ENCODE results near the gene FANCE. TPM values are rescaled to one million over a fixed set of nuclear protein-coding genes. Genes with fewer than 3 reads are reported as not detected.

The FANCE gene
- total and polyA plus RNA-seq, 9 of the 15 experiments (the other 6 are each of a cell fraction or from before 2014, with no cell fraction given), result 5.7 to 30.2 (median 17.0) TPM

DNA sequence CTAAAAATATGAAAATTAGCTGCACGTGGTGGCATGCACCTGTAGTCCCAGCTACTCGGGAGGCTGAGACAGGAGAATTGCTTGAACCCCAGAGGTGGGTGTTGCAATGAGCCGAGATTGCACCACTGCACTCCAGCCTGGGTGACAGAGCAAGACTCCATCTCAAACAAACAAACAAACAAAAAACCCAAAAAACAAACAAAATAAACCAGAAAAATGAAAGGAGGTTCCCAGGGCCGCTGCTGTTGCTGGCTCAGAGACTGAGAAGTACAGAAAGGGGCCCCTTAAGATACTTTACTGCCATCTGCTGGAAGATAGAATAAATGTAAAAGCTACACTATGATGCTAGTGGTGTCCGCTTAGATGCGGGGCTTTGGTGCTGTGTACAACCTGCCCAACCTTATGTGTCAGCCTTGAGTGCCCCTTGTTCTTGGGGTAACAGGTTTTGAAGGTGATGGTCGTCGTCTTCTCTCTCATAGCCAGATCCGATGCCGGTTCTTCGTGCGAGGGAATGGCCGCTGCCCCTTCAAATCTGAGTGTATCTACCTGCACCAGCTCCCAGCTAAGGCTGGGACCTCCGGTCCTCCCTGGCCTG lies 2.8 kb upstream of the FANCE start (continued):
- TF ChIP-seq, protein P1, sequence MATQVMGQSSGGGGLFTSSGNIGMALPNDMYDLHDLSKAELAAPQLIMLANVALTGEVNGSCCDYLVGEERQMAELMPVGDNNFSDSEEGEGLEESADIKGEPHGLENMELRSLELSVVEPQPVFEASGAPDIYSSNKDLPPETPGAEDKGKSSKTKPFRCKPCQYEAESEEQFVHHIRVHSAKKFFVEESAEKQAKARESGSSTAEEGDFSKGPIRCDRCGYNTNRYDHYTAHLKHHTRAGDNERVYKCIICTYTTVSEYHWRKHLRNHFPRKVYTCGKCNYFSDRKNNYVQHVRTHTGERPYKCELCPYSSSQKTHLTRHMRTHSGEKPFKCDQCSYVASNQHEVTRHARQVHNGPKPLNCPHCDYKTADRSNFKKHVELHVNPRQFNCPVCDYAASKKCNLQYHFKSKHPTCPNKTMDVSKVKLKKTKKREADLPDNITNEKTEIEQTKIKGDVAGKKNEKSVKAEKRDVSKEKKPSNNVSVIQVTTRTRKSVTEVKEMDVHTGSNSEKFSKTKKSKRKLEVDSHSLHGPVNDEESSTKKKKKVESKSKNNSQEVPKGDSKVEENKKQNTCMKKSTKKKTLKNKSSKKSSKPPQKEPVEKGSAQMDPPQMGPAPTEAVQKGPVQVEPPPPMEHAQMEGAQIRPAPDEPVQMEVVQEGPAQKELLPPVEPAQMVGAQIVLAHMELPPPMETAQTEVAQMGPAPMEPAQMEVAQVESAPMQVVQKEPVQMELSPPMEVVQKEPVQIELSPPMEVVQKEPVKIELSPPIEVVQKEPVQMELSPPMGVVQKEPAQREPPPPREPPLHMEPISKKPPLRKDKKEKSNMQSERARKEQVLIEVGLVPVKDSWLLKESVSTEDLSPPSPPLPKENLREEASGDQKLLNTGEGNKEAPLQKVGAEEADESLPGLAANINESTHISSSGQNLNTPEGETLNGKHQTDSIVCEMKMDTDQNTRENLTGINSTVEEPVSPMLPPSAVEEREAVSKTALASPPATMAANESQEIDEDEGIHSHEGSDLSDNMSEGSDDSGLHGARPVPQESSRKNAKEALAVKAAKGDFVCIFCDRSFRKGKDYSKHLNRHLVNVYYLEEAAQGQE (IDR thresholded peaks at IDR 0.05; ENCODE audit: borderline replicate concordance), result peak; percentile 93
- TF ChIP-seq, protein P1 (CRISPR knock-in tag; IDR thresholded peaks at IDR 0.05; ENCODE audit: low read depth), result no peak
- peak; percentile 94 for TF ChIP-seq ARID2 (IDR thresholded peaks at IDR 0.05)
- TF ChIP-seq SRF (CRISPR knock-in tag; IDR thresholded peaks at IDR 0.05), result peak in 1 of 2 experiments; percentile 31; a peak in 1 of 4 replicates
- TF ChIP-seq, protein P2, sequence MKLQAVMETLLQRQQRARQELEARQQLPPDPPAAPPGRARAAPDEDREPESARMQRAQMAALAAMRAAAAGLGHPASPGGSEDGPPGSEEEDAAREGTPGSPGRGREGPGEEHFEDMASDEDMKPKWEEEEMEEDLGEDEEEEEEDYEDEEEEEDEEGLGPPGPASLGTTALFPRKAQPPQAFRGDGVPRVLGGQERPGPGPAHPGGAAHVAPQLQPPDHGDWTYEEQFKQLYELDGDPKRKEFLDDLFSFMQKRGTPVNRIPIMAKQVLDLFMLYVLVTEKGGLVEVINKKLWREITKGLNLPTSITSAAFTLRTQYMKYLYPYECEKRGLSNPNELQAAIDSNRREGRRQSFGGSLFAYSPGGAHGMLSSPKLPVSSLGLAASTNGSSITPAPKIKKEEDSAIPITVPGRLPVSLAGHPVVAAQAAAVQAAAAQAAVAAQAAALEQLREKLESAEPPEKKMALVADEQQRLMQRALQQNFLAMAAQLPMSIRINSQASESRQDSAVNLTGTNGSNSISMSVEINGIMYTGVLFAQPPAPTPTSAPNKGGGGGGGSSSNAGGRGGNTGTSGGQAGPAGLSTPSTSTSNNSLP (IDR thresholded peaks at IDR 0.05; ENCODE audit: borderline replicate concordance, low read depth, low read length), result no peak
- TF ChIP-seq ZNF133 (CRISPR knock-in tag; IDR thresholded peaks at IDR 0.05), result no peak
- TF ChIP-seq, protein P3, sequence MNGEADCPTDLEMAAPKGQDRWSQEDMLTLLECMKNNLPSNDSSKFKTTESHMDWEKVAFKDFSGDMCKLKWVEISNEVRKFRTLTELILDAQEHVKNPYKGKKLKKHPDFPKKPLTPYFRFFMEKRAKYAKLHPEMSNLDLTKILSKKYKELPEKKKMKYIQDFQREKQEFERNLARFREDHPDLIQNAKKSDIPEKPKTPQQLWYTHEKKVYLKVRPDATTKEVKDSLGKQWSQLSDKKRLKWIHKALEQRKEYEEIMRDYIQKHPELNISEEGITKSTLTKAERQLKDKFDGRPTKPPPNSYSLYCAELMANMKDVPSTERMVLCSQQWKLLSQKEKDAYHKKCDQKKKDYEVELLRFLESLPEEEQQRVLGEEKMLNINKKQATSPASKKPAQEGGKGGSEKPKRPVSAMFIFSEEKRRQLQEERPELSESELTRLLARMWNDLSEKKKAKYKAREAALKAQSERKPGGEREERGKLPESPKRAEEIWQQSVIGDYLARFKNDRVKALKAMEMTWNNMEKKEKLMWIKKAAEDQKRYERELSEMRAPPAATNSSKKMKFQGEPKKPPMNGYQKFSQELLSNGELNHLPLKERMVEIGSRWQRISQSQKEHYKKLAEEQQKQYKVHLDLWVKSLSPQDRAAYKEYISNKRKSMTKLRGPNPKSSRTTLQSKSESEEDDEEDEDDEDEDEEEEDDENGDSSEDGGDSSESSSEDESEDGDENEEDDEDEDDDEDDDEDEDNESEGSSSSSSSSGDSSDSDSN (IDR thresholded peaks at IDR 0.05; ENCODE audit: borderline replicate concordance in 1 of 2, low read depth in 2 of 2, low read length in 2 of 2), result no peak
- TF ChIP-seq SMC3 (conservative IDR thresholded peaks at IDR 0.05; ENCODE audit: insufficient read depth, low read depth, low read length), result peak; percentile 94
- no peak for TF ChIP-seq MEIS2 (IDR thresholded peaks at IDR 0.05; ENCODE audit: partially characterized antibody)
- no peak for TF ChIP-seq PCBP2 (IDR thresholded peaks at IDR 0.05; ENCODE audit: low read depth, low read length, poor library complexity, severe bottlenecking)
- peak; percentile 45; the same call in 1 of the 2 replicates for TF ChIP-seq OTX1 (CRISPR knock-in tag; IDR thresholded peaks at IDR 0.05)
- TF ChIP-seq ETV5 (CRISPR knock-in tag; IDR thresholded peaks at IDR 0.05; ENCODE audit: low read depth), result peak; percentile 36; the same call in 1 of the 2 replicates
- no peak for TF ChIP-seq RHOXF2B (CRISPR knock-in tag; conservative IDR thresholded peaks at IDR 0.05)
- TF ChIP-seq PTRF (tag; IDR thresholded peaks at IDR 0.05), result no peak
- TF ChIP-seq ZNF175 (CRISPR knock-in tag; IDR thresholded peaks at IDR 0.05; ENCODE audit: low read depth), result no peak
